Lower lobe of right lung (tissue), 2 donors: ENCODE measurements around the gene IFIT1B. TPM values are rescaled to one million over a fixed set of nuclear protein-coding genes. Genes with fewer than 3 reads are reported as not detected.

ENCODE experiments used
- ATAC-seq, 2 donors: fragments of 200-7000 bp; cut with Tn5 transposase; one replicate each; pipeline ENCODE4 v1.9.1; 2020 to 2022; ENCODE audit warnings: mild to moderate bottlenecking in 2 of 2, moderate library complexity in 2 of 2
- DNase-seq: peaks from one replicate; pipeline ENCODE4 v3.0.0-alpha.2; 2020
- H3K27ac ChIP-seq: fragments of 200-600 bp; one replicate; pipeline ENCODE4 v1.8.0; 2022
- H3K27me3 ChIP-seq: fragments of 200-600 bp; one replicate; pipeline ENCODE4 v1.8.0; 2022; ENCODE audit warnings: low read depth
- H3K36me3 ChIP-seq: fragments of 200-600 bp; one replicate; pipeline ENCODE4 v1.8.0; 2022; ENCODE audit warnings: mild to moderate bottlenecking
- H3K4me1 ChIP-seq: fragments of 200-600 bp; one replicate; pipeline ENCODE4 v1.8.0; 2022
- H3K4me3 ChIP-seq: fragments of 200-600 bp; one replicate; pipeline ENCODE4 v1.8.0; 2022; ENCODE audit warnings: mild to moderate bottlenecking
- H3K9me3 ChIP-seq: fragments of 200-600 bp; one replicate; pipeline ENCODE4 v1.8.0; 2022
- intact Hi-C: fragments of 100-400 bp; cut with DNase I; formaldehyde crosslinking; loops from one replicate; pipeline ENCODE4 v1.11.0; 2022
- total RNA-seq: library from RNA; stranded (reverse); fragmentation: NEBNext Ultra II Directional; extraction: Animal tissue kit (Norgen Biotek cat#: 25700); gene quantifications from one replicate; pipeline ENCODE4 v1.2.1, GENCODE V29; 2021
- TF ChIP-seq, protein P1 (sequence below): fragments of 200-600 bp; IDR thresholded peaks from one replicate; pipeline ENCODE4 v1.8.0; 2022; ENCODE audit warnings: antibody characterized with exemption, mild to moderate bottlenecking
- donor health status: DM: no; HTN: yes; CAD: no; lungs with severe emphysema.

Gene IFIT1B
- total RNA-seq, 1 donor from 2014 or later = not detected

DNA sequence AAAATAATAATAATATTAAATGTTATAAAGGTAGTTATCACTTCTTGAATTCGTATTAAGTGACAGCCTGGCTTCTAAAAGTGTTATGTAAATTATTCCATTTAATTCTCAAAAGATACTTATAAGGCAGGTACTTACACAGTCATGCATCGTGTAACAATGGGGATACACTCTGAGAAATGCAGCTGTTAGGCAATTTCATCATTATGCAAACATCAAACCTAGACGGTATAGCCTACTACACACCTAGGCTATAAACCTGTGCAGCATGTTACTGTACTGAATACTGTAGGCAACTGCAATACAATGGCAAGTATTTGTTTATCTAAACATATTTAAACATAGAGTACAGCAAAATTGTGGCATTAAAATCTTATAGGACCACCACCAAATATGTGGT, 16.0 kb downstream of the IFIT1B start:
- Histone ChIP-seq H3K4me3 (peak overlapping the region; percentile 66), H3K9me3 (no peaks in the 10 kb centered on the region), H3K4me1 (peaks cover 41% of the 10 kb centered on the region), H3K27me3 (no peaks in the 10 kb centered on the region), H3K27ac (peak overlapping the region; percentile 84), H3K36me3 (no peaks in the 10 kb centered on the region)
- no peak for DNase-seq
- ATAC-seq = no peak
- TF ChIP-seq, protein P1, sequence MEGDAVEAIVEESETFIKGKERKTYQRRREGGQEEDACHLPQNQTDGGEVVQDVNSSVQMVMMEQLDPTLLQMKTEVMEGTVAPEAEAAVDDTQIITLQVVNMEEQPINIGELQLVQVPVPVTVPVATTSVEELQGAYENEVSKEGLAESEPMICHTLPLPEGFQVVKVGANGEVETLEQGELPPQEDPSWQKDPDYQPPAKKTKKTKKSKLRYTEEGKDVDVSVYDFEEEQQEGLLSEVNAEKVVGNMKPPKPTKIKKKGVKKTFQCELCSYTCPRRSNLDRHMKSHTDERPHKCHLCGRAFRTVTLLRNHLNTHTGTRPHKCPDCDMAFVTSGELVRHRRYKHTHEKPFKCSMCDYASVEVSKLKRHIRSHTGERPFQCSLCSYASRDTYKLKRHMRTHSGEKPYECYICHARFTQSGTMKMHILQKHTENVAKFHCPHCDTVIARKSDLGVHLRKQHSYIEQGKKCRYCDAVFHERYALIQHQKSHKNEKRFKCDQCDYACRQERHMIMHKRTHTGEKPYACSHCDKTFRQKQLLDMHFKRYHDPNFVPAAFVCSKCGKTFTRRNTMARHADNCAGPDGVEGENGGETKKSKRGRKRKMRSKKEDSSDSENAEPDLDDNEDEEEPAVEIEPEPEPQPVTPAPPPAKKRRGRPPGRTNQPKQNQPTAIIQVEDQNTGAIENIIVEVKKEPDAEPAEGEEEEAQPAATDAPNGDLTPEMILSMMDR = no peak
- intact Hi-C loops = no loop called here

DNA sequence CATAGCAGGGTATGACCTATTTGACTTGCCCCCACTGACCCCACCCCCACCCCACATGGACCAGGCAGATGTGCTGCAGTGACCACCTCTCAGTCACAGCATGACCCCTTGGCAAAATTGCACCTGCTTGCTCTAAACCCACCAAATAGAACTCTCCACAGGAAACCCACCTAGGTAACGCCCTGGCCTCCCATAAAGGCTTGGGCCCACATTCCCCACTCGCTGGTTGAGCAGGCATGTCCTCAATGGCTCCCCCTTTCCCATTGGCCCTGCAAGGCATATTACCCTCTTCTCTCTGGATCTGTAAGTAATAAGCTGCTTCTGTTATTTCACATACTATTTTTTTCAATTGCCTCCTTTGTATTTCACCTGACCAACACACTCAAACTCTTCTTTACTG, 17.3 kb downstream of the IFIT1B start:
- H3K27ac ChIP-seq = no peak overlapping the region
- intact Hi-C loops = no loop called here
- DNase-seq = no peak
- peaks cover 41% of the 10 kb centered on the region for H3K4me1 ChIP-seq
- no peaks in the 10 kb centered on the region for H3K27me3 ChIP-seq
- no peak for ATAC-seq
- peak overlapping the region; percentile 2 for H3K4me3 ChIP-seq
- no peaks in the 10 kb centered on the region for H3K36me3 ChIP-seq
- H3K9me3 ChIP-seq = no peaks in the 10 kb centered on the region
- TF ChIP-seq, protein P1 = no peak

DNA sequence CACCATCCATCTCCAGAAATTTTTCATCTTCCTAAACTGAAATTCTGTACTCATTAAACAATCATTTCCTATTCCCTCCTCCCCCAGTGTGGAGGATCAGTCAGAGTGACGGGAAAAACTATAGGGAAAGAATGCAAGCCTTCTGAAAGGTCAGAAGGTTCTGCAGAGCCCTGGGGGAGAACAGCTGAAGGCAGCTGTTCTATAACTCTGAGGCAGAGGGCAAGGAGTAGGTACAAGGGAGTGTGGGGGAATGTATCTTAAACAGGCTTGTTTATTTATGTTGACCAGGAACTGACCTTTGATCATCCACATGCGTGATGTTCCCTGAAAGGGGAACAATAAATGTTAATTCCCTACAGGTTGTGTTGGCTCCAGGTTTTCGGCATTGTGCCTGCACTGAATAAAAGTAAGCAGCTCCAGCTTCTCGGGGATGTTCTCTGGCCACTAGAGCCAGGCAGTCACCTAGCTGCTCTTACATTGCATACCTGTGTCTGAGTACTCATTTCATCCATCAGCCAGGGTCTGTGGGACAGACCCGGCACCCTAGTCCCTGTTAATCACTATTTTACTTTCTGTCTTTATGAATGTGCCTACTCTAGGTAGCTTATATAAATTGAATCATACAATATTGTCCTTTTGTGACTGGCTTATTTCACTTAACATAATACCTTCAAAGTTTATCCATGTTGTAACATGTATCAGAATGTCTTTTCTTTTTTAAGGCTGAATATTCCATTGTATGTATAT, 20.3 kb downstream of the IFIT1B start:
- Histone ChIP-seq H3K9me3 (no peaks in the 10 kb centered on the region), H3K27me3 (no peaks in the 10 kb centered on the region), H3K4me1 (peaks cover 23% of the 10 kb centered on the region), H3K27ac (peak overlapping the region; percentile 2), H3K4me3 (no peak overlapping the region), H3K36me3 (peaks cover 13% of the 10 kb centered on the region)
- TF ChIP-seq, protein P1 = no peak
- no peak for DNase-seq
- no peak for ATAC-seq
- intact Hi-C loops = no loop called here

DNA sequence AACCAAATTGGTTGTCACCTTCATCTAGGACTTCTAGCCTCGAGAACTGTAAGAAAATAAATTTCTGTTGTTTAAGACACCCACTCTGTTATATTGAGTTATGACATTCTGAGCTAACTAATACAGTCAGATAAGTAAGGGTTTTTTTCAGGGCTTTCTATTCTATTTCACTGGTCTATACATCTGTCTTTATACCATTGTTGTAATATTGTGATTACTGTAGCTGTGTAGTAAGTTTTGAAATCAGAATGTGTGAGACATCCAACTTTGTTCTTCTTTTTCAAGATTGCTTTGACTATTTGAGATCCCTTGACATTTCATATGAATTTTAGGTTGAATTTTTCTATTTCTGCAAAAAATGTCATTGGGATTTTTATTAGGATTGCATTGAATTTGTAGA, 22.1 kb downstream of the IFIT1B start:
- ATAC-seq = no peak
- H3K4me1 ChIP-seq = peaks cover 6% of the 10 kb centered on the region
- intact Hi-C loops = no loop called here

DNA sequence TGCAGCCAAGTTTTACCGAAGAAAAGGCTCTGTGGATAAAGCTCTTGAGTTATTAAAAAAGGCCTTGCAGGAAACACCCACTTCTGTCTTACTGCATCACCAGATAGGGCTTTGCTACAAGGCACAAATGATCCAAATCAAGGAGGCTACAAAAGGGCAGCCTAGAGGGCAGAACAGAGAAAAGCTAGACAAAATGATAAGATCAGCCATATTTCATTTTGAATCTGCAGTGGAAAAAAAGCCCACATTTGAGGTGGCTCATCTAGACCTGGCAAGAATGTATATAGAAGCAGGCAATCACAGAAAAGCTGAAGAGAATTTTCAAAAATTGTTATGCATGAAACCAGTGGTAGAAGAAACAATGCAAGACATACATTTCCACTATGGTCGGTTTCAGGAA, 25.2 kb downstream of the IFIT1B start:
- Histone ChIP-seq H3K27ac (no peak overlapping the region), H3K4me3 (no peak overlapping the region), H3K36me3 (peaks cover 14% of the 10 kb centered on the region), H3K27me3 (no peaks in the 10 kb centered on the region), H3K4me1 (no peaks in the 10 kb centered on the region), H3K9me3 (no peaks in the 10 kb centered on the region)
- TF ChIP-seq, protein P1 = no peak
- DNase-seq (no peak), ATAC-seq (no peak)
- intact Hi-C loops = no loop called here

More for the DNA sequence above, 22.1 kb downstream of the IFIT1B start:
- TF ChIP-seq, protein P1 = no peak
- no peak for DNase-seq
- Histone ChIP-seq H3K27ac (no peak overlapping the region), H3K27me3 (no peaks in the 10 kb centered on the region), H3K4me3 (no peak overlapping the region), H3K9me3 (no peaks in the 10 kb centered on the region), H3K36me3 (peaks cover 14% of the 10 kb centered on the region)
